GM21529 (cell line): ENCODE data around the gene KRT72.

ENCODE experiments used
- ATAC-seq: cut with Tn5 transposase; IDR thresholded peaks from one replicate; pipeline ENCODE4 v1.9.1; 2021; ENCODE audit not compliant: unreplicated experiment

Gene KRT72

DNA sequence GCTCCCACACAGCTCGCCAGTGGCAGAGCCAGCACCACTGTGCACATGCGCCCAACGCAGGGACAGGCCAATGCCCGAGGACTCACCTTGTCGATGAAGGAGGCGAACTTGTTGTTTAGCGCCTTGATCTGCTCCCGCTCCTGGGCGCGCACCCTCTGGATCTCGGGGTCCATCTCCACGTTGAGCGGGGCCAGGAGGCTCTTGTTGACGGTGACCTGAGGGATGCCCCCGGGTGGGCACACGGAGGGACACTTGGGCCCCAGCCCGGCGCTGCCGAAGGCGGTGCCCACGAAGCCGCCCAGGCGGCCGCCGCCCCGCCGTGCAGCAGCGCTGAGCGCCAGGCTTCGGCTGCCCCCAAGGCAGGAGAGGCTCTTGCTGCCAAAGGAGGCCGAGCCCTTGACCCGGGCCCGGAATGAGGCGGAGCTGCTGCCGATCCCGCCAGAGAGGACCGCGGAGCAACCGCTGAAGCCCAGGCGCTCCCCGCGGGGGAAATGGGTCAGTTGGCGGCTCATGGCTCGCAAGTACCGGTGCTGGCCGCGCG, at the start of gene KRT72:
Gene KRT72, minus strand, starts transcription at position 523 of the 541 bp plus-strand sequence. Its CDS starts 11 bp downstream, at position 512.
- ATAC-seq: no peak

DNA sequence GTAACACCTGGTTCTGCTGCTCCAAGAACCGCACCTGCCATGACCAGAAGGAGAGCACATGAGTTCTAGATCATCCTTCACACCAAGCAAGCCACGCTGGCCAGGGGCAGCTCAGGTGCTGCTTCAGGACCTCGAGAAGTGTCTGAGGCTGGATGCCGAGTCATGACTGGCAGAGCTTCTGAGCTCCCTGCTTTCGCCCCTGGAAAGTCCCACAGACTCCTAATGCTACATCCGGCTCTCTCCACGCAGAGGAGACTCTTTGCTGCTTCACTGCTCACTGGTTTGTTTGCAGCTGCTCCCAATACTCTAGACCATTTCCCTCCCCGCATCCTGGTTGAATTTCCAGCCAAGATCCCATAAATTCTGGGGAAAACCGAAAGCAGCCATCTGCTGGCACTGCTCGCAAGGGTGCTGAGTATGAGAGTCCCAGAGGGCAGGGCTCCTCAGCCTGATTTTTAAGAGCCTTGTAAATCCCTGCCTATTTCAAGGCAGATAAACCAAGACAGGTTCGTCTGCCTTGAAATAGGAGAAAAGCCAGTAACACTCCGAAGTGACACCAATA, 49.3 kb upstream of the KRT72 start:
- no peak for ATAC-seq

DNA sequence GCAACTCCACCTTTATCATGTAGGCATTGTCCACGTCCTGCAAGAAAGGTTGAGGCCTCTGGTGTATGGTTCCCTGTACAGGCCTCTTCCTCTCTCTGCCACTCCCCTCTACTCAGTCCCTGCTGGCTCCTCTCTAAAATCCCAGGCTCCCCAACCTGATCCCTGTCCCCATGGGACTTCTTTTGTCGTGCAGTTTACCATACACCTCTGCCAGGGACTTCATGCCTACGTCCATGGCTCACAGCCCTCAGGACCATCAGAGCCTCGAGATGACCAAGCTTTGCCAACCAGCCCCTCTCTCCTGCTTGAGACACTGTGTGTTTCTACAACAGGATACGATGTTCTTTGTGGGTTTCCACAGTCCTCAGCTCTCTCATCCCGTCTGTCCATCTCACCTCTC, 47.8 kb upstream of the KRT72 start:
- no peak for ATAC-seq

DNA sequence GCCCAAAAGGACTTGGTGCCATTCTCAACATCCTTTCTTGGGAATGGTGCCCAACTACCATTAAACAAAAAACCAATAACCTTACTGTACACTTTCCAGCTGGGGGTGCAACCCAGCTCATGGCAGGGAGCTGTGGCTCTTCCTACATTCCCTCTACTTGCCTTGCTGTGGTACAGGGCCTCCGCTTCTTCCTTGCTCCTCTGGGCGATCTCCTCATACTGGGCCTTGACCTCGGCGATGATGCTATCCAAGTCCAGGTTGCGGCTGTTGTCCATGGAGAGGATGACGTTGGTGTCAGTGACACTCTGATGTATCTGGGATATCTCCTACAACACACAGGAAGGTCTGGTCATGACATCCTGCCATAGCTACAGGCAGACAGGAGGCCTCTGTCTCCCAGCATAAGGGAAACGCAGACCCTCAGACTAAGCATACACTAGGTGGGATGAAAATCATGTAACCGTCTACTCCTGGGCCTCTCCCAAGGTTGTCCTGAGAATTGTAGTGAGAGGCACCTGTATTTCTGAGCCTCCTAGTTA, 46.8 kb upstream of the KRT72 start:
- ATAC-seq: no peak

DNA sequence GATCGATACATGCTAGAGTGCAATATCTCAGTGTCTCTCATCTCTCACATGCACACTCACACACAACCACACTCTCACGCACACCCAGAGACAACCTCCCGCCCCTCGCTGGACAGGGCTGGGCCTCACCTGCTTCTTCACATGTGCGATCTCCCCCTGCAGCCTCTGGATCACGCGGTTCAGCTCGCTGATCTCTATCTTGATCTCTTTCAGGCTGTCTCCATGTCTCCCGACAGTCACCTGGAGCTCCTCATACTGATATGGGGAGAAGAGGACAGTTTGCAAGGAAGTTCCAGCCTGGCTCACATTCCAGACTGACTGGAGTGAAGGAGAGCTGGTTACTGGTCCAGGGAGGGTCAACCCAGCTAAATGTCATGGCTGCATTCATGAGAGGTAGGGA, 46.3 kb upstream of the KRT72 start:
- ATAC-seq: no peak

- no peak for ATAC-seq
Measured at GRCh38 chr12:52646613-52647012, 45.4 kb upstream of the KRT72 start.

GRCh38 chr12:52645982-52646381, 44.7 kb upstream of the KRT72 start:
- no peak for ATAC-seq

GRCh38 chr12:52645120-52645761, 44.0 kb upstream of the KRT72 start:
- ATAC-seq: no peak

GRCh38 chr12:52644078-52644415, 42.8 kb upstream of the KRT72 start:
- no peak for ATAC-seq

- no peak for ATAC-seq
Measured at GRCh38 chr12:52643233-52644077, 42.2 kb upstream of the KRT72 start.

DNA sequence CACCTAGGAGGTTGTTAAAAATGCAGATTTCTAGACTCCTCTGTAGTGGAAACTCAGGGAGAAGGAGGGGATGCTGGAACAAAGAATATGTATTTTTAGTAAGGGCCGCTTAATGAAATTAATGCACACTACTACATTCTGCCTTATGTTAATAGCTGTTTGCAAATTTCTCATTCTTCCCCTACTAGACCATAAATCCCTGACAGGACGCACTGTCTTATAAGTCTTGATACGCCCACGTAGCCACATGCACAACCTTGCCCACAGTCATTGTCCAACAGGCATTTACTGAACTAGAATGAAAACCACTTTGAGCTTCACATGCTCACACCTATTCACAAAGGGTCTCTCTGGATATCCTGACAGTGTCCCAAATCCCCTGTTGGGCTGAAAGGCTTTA, 40.2 kb upstream of the KRT72 start:
- ATAC-seq: no peak

DNA sequence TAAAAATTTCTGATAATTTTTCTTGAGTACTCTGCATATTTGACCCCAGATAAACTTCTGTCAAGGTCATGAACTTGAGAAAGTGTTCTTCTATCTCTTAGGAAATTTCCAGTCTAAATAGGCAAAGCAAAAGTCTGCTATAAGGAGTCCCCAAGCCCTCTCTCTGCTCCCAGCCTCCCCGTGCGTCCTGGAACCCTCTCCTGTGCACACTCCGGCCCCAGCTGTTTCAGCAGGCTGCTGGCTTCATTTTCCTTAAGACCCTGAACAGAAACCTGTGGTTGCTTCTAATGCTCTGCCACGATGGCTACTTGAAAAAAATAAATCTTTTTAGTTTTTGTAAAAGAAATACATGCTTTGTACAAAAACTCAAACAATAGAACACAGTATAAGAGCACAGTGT, 36.0 kb upstream of the KRT72 start:
- no peak for ATAC-seq

DNA sequence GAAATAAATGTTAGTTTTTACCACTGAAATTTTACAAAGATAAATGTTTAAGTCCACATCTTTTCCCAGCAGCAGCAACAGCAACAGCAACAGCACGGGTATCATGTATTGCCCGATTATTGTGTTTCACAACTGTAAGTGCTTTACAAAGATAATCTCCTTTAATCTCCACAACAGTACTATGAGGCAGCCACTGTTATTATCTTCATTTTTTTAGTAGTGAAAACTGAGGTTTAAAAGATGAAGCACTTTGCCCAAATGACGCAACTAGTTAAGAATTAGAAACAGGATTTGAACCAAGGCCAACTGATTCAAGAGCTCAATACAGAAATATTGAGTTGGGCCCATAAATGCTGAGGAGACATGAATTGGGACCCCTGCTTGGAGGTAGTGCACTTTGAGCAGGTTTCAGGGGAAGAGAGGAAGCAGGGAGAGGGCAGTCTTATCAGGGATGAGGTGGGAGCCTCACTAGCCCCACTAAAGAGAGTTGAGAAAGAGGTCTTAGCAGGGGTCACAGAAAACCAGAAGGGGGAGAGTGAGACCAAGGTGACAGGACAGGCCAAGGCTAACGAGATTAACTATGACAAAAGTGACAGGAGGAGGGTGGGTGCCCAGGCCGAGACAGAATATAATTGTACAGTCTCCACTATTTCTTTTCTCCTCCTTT, 35.5 kb upstream of the KRT72 start:
- no peak for ATAC-seq

- no peak for ATAC-seq
Measured at GRCh38 chr12:52636189-52636588, 34.9 kb upstream of the KRT72 start.

DNA sequence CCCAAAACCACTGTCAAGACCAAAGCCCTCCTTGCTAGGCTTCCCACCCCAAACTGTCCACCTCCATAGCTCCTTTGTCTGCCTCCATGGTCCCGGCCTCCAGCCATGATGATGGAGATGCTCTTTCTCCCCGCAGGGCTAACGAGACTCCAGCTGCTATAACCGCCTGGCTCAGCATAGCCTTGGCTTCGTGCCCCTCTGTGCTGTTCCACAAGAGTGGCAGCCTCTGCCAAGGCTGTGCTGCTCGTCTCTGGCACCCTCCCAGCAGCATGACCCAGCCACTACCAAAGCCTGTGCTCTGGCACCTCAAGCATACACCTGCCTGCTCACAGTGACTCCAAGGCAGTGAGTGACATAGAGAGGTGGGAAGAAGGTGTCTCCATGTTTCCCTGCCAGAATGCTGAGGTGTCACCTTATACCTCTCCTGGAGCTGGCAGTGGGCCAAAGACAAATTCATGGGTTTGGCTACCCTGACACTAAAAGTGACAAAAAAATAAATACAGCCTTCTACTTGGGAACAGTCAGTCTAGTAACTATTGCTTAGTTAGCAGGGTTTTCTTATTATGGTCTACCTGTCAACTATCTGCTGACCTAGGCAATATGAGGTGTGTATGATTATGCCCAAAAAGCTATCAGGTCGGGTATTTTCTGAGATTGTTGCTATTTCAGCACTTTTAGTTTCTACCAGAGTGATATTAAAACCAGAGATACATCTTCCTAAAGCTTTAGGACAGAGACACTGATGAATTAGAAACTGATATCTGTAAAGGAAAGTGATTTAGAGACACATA, 33.2 kb upstream of the KRT72 start:
- no peak for ATAC-seq

DNA sequence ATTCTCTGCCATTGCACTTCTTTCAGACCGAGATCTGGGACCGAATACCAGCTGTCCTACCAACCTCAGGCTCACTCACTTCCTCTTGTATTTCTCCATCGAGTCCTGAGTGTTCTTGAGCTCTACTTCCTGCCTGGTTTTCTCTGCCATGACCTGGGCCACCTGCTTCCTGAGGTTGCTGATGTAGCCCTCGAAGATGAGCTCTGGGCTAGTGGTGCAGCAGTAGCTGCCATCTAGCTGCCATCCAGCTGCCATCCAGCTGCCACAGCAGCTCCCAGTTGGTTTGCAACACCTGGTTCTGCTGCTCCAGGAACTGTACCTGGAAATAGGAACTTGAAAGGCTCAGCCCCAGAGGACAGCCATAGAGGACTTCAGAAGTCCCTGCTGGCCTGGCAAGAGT, 32.1 kb upstream of the KRT72 start:
- ATAC-seq: no peak

DNA sequence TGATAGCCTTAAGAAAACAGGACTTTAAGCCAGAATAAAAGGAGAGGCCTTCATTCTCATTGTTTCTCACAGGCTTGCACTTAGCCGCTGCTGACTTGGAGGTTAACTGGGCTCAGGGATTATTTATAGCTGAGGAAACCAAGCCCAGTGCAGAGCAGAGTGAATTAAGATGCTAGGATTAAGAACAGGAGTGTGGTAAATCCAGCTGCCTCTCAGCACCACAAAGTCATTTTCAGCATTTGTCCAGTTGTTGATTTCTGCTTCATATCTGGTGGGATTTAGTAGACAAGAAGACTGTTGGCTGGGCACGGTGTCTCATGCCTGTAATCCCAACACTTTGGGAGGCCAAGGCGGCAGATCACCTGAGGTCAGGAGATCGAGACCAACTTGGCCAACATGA, 31.4 kb upstream of the KRT72 start:
- ATAC-seq: no peak

GRCh38 chr12:52631676-52632459, 30.6 kb upstream of the KRT72 start:
- ATAC-seq: no peak

- ATAC-seq: no peak
Measured at GRCh38 chr12:52631264-52631663, 30.0 kb upstream of the KRT72 start.
